Neural crest cell (in vitro differentiated cells): Measurements from ENCODE around the gene GPR78. TPM values are rescaled to one million over a fixed set of nuclear protein-coding genes. Genes with fewer than 3 reads are reported as not detected.

Experiments
- DNase-seq: peaks from one replicate; pipeline ENCODE4 v3.0.0; 2021; ENCODE audit warnings: low read depth, mixed read lengths, low spot score
- H3K27ac Mint-ChIP-seq: one replicate; pipeline ENCODE4 v1.8.0; 2021; ENCODE audit warnings: mild to moderate bottlenecking, mixed read lengths; ENCODE audit not compliant: unreplicated experiment
- H3K27me3 Mint-ChIP-seq: 2 replicates; pipeline ENCODE4 v1.8.0; 2021; ENCODE audit warnings: low read depth, mild to moderate bottlenecking, mixed read lengths
- H3K36me3 Mint-ChIP-seq: 2 replicates; pipeline ENCODE4 v1.8.0; 2021; ENCODE audit warnings: low read depth, mild to moderate bottlenecking, mixed read lengths
- H3K4me1 Mint-ChIP-seq: 2 replicates; pipeline ENCODE4 v1.8.0; 2021; ENCODE audit warnings: mixed read lengths
- H3K4me3 Mint-ChIP-seq: one replicate; pipeline ENCODE4 v1.8.0; 2021; ENCODE audit warnings: mild to moderate bottlenecking, mixed read lengths
- H3K9me3 Mint-ChIP-seq: 2 replicates; pipeline ENCODE4 v1.8.0; 2021; ENCODE audit warnings: mixed read lengths
- CTCF ChIP-seq: fragments of 200-600 bp; sonication (generic); conservative IDR thresholded peaks from 2 replicates; pipeline ENCODE4 v1.5.0; 2021; ENCODE audit warnings: antibody characterized with exemption, mild to moderate bottlenecking
- total RNA-seq: library from RNA; stranded (reverse); gene quantifications from 2 replicates; pipeline ENCODE4 v1.2.1, GENCODE V29; 2021

GPR78 gene
- total RNA-seq, 1 donor from 2014 or later = not detected

GRCh38 chr4:8593264-8594096, 13.3 kb downstream of the GPR78 start:
- TF ChIP-seq CTCF = no peak
- Mint-ChIP-seq H3K9me3 (no peaks in the 10 kb centered on the region), H3K4me3 (no peak overlapping the region), H3K4me1 (peaks cover 4% of the 10 kb centered on the region), H3K27me3 (peaks cover 57% of the 10 kb centered on the region), H3K36me3 (no peaks in the 10 kb centered on the region), H3K27ac (no peak overlapping the region)
- DNase-seq = no peak

- Mint-ChIP-seq H3K4me3 (no peak overlapping the region), H3K9me3 (no peaks in the 10 kb centered on the region), H3K4me1 (peaks cover 4% of the 10 kb centered on the region), H3K27ac (no peak overlapping the region), H3K36me3 (no peaks in the 10 kb centered on the region), H3K27me3 (peaks cover 51% of the 10 kb centered on the region)
- DNase-seq = peak; percentile 65
- TF ChIP-seq CTCF = peak; percentile 85
These were observed 14.2 kb downstream of the GPR78 start for GRCh38 chr4:8594097-8595038.

- no peak for TF ChIP-seq CTCF
These were observed 15.3 kb downstream of the GPR78 start for GRCh38 chr4:8595237-8596087.

GRCh38 chr4:8596891-8597290, 16.7 kb downstream of the GPR78 start:
- no peaks in the 10 kb centered on the region for H3K36me3 Mint-ChIP-seq
- no peak for DNase-seq
- H3K27me3 Mint-ChIP-seq = peaks cover 26% of the 10 kb centered on the region
- H3K4me1 Mint-ChIP-seq = peaks cover 4% of the 10 kb centered on the region
- H3K27ac Mint-ChIP-seq = no peak overlapping the region
- H3K4me3 Mint-ChIP-seq = no peak overlapping the region
- TF ChIP-seq CTCF = no peak
- H3K9me3 Mint-ChIP-seq = no peaks in the 10 kb centered on the region

More at GRCh38 chr4:8595237-8596087, 15.3 kb downstream of the GPR78 start:
- Mint-ChIP-seq H3K4me3 (no peak overlapping the region), H3K9me3 (no peaks in the 10 kb centered on the region), H3K27me3 (peaks cover 40% of the 10 kb centered on the region), H3K36me3 (no peaks in the 10 kb centered on the region), H3K27ac (no peak overlapping the region), H3K4me1 (peaks cover 4% of the 10 kb centered on the region)
- no peak for DNase-seq

GRCh38 chr4:8597319-8597718, 17.1 kb downstream of the GPR78 start:
- Mint-ChIP-seq H3K27me3 (peaks cover 23% of the 10 kb centered on the region), H3K27ac (no peak overlapping the region), H3K4me1 (peaks cover 4% of the 10 kb centered on the region), H3K9me3 (no peaks in the 10 kb centered on the region), H3K36me3 (no peaks in the 10 kb centered on the region), H3K4me3 (no peak overlapping the region)
- TF ChIP-seq CTCF = no peak
- DNase-seq = no peak
